ENCODE data around the gene ANAPC7.

DNA sequence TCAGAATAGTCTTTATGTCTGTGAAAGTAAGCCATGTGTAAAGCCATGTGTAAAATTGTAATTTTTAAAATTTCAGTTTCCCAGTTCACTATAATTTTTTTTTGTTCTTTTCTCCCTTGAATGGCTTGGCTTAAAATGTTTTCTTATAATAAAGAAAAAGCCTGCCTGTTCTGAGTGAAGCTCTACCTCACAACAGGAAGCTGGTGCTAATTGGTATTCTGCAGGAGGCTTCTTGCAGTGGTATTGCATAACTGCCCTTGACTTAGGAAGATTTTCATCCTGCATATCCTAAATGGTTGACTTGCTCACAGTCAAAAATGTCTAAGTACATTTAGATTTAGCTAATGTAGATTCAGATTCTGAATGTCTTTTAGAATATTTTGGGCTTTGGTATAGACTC is 73.0 kb downstream of the ANAPC7 start:
- no peak for TF ChIP-seq CTCF (IDR thresholded peaks at IDR 0.05; ENCODE audit: low read length)
- TF ChIP-seq EZH2 (IDR thresholded peaks at IDR 0.05; ENCODE audit: borderline replicate concordance, low read length) = no peak

Data from OCI-LY1 (cell line).